Ishikawa (cell line): ENCODE measurements around the gene GJD4.

Experiments used
- CEBPB ChIP-seq: IDR thresholded peaks from 2 replicates; pipeline ENCODE4 v1.6.1; 2012
- CREB1 ChIP-seq: IDR thresholded peaks from 2 replicates; pipeline ENCODE4 v1.6.1; 2012; ENCODE audit warnings: low read depth
- EGR1 ChIP-seq: IDR thresholded peaks from 2 replicates; pipeline ENCODE4 v1.6.1; 2012
- EP300 ChIP-seq: IDR thresholded peaks from 2 replicates; pipeline ENCODE4 v1.6.1; 2012; ENCODE audit warnings: borderline replicate concordance
- NFIC ChIP-seq: IDR thresholded peaks from 2 replicates; pipeline ENCODE4 v1.6.1; 2012
- RAD21 ChIP-seq: IDR thresholded peaks from 2 replicates; pipeline ENCODE4 v1.6.1; 2012; ENCODE audit warnings: low read depth
- TAF1 ChIP-seq: IDR thresholded peaks from 2 replicates; pipeline ENCODE4 v1.6.1; 2012; ENCODE audit warnings: low read depth, mild to moderate bottlenecking
- TCF12 ChIP-seq: IDR thresholded peaks from 2 replicates; pipeline ENCODE4 v1.6.1; 2012; ENCODE audit warnings: low read depth
- TEAD4 ChIP-seq: IDR thresholded peaks from 2 replicates; pipeline ENCODE4 v1.6.1; 2012
- YY1 ChIP-seq: IDR thresholded peaks from 2 replicates; pipeline ENCODE4 v1.6.1; 2012; ENCODE audit warnings: low read depth
- TF ChIP-seq, protein P1 (sequence below): IDR thresholded peaks from 2 replicates; pipeline ENCODE4 v1.6.1; 2012
- TF ChIP-seq, protein P2 (sequence below): IDR thresholded peaks from 2 replicates; pipeline ENCODE4 v1.6.1; 2012; ENCODE audit warnings: low read depth, mild to moderate bottlenecking
- TF ChIP-seq, protein P3 (sequence below): IDR thresholded peaks from 2 replicates; pipeline ENCODE4 v1.6.1; 2012

DNA sequence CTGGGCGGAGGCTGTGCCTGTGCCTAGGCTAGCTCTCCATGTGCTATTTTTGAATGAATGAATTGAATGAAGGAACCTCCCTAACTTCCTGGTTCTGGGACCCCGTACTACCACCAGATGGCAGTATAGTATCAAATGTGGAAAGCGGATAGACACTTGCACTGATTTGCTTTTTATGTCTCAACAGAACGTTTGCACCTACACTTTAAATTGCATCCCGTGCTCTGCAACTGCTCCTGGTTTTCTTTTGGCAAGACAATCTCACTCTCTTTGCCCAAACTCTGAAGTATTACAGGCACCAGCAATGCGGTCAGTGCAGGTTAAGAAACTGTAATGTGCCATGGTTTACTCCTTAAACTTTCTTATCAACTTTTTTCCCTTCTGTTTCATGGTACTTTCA, 30.4 kb downstream of the GJD4 start:
- no peak for TF ChIP-seq EGR1
- TF ChIP-seq TAF1, result no peak
- TF ChIP-seq CEBPB, result no peak
- no peak for TF ChIP-seq YY1
- TF ChIP-seq, protein P1, sequence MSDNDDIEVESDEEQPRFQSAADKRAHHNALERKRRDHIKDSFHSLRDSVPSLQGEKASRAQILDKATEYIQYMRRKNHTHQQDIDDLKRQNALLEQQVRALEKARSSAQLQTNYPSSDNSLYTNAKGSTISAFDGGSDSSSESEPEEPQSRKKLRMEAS, result no peak
- peak; percentile 95 for TF ChIP-seq RAD21
- TF ChIP-seq EP300, result no peak
- TF ChIP-seq, protein P2, sequence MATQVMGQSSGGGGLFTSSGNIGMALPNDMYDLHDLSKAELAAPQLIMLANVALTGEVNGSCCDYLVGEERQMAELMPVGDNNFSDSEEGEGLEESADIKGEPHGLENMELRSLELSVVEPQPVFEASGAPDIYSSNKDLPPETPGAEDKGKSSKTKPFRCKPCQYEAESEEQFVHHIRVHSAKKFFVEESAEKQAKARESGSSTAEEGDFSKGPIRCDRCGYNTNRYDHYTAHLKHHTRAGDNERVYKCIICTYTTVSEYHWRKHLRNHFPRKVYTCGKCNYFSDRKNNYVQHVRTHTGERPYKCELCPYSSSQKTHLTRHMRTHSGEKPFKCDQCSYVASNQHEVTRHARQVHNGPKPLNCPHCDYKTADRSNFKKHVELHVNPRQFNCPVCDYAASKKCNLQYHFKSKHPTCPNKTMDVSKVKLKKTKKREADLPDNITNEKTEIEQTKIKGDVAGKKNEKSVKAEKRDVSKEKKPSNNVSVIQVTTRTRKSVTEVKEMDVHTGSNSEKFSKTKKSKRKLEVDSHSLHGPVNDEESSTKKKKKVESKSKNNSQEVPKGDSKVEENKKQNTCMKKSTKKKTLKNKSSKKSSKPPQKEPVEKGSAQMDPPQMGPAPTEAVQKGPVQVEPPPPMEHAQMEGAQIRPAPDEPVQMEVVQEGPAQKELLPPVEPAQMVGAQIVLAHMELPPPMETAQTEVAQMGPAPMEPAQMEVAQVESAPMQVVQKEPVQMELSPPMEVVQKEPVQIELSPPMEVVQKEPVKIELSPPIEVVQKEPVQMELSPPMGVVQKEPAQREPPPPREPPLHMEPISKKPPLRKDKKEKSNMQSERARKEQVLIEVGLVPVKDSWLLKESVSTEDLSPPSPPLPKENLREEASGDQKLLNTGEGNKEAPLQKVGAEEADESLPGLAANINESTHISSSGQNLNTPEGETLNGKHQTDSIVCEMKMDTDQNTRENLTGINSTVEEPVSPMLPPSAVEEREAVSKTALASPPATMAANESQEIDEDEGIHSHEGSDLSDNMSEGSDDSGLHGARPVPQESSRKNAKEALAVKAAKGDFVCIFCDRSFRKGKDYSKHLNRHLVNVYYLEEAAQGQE, result no peak
- TF ChIP-seq TEAD4, result no peak
- no peak for TF ChIP-seq CREB1
- TF ChIP-seq TCF12, result no peak
- no peak for TF ChIP-seq NFIC
- TF ChIP-seq, protein P3, sequence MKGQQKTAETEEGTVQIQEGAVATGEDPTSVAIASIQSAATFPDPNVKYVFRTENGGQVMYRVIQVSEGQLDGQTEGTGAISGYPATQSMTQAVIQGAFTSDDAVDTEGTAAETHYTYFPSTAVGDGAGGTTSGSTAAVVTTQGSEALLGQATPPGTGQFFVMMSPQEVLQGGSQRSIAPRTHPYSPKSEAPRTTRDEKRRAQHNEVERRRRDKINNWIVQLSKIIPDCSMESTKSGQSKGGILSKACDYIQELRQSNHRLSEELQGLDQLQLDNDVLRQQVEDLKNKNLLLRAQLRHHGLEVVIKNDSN, result no peak
